HG02938 (cell line): ENCODE results near the gene FAM50B.

Experiments
- ATAC-seq: cut with Tn5 transposase; IDR thresholded peaks from one replicate; pipeline ENCODE4 v1.9.1; 2021; ENCODE audit warnings: mild to moderate bottlenecking, moderate library complexity; ENCODE audit not compliant: unreplicated experiment

Gene FAM50B

GRCh38 chr6:3870528-3870925 lies 21.4 kb downstream of the FAM50B start:
- ATAC-seq: no peak

DNA sequence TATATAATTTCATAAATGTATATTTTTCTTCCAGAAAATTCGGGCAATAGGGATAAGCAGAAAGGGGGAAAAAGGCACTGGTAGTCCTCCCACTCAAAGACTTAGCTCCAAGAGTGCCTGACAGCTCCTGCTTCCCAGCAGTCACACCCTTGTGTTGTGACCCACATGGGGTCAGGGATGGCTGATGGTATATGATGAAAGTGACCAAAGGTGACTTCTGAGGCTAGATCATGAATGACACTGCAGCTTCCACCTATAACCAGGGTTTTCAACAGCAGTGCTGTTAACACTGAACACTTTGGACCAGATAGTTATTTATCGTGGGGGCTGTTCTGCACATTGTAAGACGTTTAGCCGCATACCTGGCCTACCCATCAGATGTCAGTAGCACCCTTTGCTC lies 22.3 kb downstream of the FAM50B start:
- ATAC-seq: no peak

GRCh38 chr6:3871939-3872338 lies 22.8 kb downstream of the FAM50B start:
- ATAC-seq: no peak

- ATAC-seq: no peak
These were observed 23.2 kb downstream of the FAM50B start for GRCh38 chr6:3872370-3872854.

DNA sequence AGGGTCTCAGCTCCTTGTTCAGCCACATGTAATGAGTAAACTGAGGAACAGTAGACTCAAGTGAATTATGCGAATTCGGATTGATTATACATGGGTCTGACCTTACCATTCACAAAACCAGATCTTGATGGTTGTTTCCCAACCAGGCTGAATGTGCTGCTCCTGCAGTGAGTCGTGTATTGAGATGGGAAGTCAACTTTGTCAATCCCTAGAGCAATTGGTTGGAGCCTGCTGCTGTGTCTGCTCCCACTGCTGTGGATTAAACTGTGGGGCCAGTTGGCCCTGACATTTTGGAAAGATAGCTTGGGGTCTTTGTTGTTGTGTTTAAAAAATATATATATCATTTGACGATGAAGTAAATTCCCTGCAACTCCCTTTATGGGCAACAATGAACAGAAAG lies 23.9 kb downstream of the FAM50B start:
- no peak for ATAC-seq

DNA sequence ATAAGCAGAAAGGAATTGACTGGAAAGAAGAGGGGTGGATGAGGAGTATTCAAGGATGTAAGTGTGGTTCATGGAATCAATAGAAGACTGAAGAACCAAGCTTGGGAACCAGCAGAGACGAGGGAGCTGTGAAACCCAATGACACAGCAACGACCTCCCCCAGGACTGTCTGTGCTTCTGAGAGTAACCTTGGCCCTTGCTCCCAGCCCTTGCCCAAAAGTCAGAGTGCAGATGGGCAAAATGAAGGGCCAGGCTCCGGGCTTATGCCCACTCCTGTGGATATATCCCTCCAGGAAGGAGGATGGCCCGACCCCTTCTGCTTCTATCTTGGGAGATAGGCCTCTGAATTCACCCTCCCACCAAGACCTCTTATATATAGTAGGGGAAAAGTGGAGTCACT lies 24.9 kb downstream of the FAM50B start:
- no peak for ATAC-seq

GRCh38 chr6:3875486-3875885 lies 26.3 kb downstream of the FAM50B start:
- ATAC-seq: no peak

DNA sequence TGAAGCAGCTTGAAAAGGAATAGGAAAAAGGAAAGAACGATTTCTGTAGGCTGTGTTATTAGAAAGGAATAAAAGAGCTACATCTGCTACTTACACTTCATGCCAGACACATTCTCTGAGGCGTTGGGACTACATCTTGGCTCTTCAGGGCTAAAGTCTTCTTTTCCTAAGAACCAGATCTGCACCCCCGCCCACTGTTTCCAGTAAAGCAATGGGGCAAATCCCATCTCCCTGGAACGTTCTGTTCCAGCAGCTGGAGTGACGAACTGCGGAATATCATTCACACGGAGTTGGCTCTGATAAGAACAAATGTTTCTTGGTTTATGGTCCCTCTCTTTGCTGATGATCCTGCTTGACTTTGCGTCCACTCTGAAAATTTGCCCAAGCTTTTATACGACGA lies 26.9 kb downstream of the FAM50B start:
- ATAC-seq: no peak

- ATAC-seq: no peak
These were observed 27.7 kb downstream of the FAM50B start for GRCh38 chr6:3876866-3877265.

DNA sequence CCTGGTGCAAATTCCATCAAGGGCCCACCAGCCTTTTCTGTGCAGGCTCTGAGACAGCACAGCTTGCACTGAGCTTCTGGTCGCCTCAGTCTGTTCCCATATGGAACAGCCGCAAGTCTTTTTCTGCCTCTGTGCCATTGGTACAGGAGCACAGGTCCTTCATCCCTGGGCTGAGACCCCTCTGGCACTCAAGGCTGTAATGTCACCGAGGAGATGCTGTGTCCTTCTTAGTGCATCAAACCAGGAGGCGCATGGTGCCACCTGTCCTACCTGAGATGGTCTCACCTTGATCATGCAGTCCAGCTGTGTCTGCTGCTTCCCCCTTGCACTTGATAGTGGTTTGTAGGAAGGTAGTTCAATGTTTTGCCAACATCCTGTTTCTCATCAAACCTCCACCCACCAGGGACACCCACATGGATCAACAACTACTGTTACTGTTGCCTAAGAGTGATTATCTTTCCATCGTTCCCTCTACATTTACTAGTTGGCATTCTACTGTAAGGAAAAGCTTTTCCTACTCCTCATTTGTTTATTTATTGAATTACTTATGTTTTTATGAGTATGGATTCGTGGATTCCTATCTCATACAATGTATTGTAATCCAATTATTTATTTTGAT lies 29.0 kb downstream of the FAM50B start:
- no peak for ATAC-seq

- no peak for ATAC-seq
These were observed 30.2 kb downstream of the FAM50B start for GRCh38 chr6:3879194-3879952.

DNA sequence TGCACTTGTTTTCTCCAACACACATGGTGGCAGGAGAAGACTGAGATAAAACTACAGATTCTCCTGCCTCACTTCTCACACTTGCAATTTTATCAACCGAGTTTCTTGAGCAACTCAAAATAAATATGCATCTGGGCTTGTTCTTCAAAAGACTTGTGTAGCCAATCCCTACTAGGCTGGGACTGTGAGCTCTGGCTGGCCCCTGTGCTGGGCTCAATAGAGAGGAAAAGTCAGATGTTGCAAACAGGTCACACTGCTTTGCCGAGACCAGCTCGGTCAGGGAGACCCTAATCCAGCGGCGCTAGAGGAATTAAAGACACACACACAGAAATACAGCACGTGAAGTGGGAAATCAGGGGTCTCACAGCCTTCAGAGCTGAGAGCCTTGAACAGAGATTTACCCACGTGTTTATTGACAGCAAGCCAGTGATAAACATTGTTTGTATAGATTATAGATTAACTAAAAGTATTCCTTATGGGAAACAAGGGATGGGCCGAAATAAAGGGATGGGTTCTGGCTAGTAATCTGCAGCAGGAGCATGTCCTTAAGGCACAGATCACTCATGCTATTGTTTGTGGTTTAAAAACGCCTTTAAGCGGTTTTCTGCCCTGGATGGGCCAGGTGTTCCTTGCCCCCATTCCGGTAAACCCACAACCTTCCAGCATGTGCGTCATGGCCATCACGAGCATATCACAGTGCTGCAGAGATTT lies 32.7 kb downstream of the FAM50B start:
- no peak for ATAC-seq

DNA sequence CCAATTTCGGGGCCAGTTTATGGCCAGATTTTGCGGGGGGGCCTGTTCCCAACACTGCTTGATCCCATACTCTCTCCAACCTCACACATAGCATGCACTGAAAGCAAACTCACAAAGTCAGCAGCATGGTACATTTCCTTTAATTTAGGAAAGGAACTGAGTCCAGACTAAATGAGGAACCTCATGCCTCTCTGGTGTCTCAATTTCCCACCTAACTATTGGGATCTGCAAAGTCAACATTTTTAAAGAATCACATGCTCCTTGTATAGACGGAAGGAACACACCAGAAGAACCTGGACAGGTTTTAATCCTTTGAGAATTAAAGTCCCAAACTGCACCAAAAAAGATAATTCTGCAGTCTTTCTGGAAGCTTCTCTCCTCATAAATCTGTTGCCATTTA lies 33.3 kb downstream of the FAM50B start:
- no peak for ATAC-seq

GRCh38 chr6:3882866-3883265 lies 33.7 kb downstream of the FAM50B start:
- no peak for ATAC-seq

DNA sequence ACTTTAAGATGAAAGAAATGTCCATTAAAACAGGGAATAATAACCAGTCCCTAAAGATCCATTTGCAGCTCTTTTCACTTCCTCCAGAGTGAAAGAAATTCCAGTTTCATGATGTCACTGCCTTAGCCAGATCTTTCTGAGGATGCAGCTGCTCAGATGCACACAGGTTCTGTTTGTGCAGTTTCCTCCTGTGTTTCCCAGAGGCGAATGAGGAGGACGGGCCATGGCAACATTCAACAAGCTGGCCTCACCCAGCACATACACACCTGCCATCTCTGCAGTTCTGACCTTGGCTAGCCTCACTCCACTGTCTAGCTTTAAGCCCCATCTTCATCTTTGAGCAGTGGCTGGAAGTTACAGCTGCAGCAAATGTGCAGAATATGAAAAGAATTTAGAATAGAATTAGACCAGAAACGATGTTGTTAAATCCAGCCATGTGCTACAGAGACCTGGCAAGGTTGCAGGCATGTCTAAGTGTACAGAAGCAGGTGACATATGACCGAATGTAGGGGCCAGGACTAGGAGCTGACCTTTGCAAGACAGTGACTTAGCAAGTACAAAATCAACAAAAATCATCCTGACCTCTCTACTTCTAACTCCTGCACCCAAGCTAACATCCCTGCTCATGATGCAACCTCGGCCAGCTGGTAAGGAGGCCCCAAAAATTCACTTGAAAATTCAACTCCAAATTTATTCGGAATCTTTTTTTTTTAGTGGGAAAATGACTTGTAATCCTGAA lies 35.0 kb downstream of the FAM50B start:
- no peak for ATAC-seq

GRCh38 chr6:3885262-3886036 lies 36.3 kb downstream of the FAM50B start:
- ATAC-seq: no peak

DNA sequence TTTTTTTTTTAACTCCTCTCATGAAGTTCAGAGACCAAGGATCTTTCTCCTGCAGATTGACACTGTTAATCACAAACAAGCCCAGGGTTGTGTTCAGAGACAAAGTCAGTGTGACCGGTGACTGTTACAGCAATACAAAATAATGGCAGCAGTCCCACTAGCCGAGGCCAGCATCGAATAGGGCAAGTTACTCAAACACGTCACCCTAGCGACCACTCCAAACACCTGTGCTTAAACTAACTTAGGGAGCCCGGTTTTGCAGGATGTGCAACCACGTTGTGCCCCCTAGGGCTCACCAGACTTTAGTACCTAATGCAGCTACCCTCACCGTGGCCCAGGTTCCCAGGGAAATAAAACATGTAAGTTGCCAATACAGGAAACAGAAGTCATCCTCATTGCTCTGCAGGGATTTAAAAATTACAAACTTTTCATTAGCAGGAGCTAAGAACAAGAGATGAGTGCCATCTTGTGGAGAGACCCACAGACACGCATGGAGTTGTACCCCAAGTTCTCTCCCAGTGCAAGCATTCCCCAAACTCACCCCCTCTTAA lies 38.1 kb downstream of the FAM50B start:
- no peak for ATAC-seq

DNA sequence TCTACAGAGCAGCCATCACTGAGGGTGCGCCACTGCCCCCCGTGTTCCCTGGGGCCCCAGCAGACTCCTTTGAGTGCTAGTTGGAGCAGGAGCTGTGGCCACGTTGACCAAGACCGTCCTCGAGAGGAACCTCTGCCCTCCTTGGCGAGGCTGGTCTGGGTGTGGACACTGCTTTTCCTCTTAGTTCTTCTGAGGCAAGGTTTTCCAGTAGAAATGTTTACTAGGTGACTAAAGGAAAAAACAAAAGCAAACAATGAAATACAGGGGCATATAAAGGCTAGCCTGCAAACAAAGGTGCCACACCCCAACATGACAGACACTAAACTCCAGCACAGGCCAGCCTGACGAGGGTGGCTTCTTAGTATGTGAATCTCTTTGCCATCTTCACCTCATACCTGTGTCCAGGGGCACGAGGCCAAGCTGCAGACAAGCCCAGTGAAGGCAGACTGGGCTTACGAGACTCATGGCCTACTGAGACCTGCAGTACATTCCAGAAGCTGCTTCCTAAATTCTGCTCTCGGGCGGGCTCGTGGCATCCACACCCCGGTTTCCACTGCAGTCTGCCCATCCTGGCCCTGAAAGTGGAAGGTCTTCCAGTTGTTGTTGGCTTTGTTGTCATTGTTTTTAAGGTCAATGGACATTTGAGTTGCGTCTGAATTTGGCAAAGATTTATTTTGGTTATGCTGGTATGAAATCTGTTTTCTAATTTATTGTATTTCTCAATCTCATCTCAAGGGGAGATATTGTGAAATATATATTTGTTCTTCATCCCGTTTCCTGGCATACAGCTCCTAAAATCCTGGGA lies 39.2 kb downstream of the FAM50B start:
- no peak for ATAC-seq

DNA sequence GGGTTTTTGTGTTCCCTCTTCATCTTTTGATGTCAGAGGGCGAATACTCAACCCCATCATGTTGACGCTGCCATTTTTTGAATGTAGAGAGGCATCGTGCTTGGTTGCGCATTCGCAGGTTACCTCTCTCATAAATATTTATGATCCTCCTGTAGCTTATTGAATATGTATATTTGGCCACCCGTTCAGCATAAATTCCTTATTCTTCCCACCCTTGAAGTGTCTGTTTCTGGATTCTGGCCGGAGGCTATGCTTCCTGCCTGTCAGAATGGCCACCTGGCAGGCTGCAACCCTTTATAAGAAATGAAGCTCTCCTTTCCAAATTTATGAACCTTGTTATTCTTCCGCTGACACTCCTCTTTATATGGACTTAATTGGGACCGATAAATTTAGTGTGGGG lies 40.9 kb downstream of the FAM50B start:
- no peak for ATAC-seq
